ENCODE data around the gene SMYD3. TPM values are rescaled to one million over a fixed set of nuclear protein-coding genes. Genes with fewer than 3 reads are reported as not detected.
A peak's percentile ranks its signal among the peaks of the same experiment; 100 is the strongest.

Gene SMYD3
- total and polyA plus RNA-seq, 2 donors (not counting 3 experiments of a cell fraction or from before 2014, with no cell fraction given), result 16.0 to 32.1 TPM

- H3K4me2 ChIP-seq (ENCODE audit: insufficient read depth, low read length), result no peak overlapping the region
- peak; percentile 77 for DNase-seq (ENCODE audit: low read depth, low spot score)
- H3K9me1 ChIP-seq (replicated peaks; ENCODE audit: control insufficient read depth, extremely low read depth, insufficient read depth, low read length), result no peaks in the 10 kb centered on the region
- POLR2A ChIA-PET, result no interaction called here
- H2AFZ ChIP-seq (ENCODE audit: low read depth, low read length), result no peak overlapping the region
- TF ChIP-seq EZH2 (IDR thresholded peaks at IDR 0.05; ENCODE audit: borderline replicate concordance, low read depth, low read length, severe bottlenecking) (no peak), JUN (IDR thresholded peaks at IDR 0.05; ENCODE audit: borderline replicate concordance, insufficient read depth, insufficient read length, low read depth) (peak; percentile 59), FOS (IDR thresholded peaks at IDR 0.05; ENCODE audit: borderline replicate concordance, insufficient read depth, low read length) (peak; percentile 80), MYC (IDR thresholded peaks at IDR 0.05; ENCODE audit: low read depth, low read length) (no peak), GATA2 (IDR thresholded peaks at IDR 0.05; ENCODE audit: insufficient read depth, insufficient read length, low read depth, low read length) (peak; percentile 86), POLR2AphosphoS5 (IDR thresholded peaks at IDR 0.05; ENCODE audit: insufficient read depth, low read depth, low read length) (peak; percentile 46)
- TF ChIP-seq, protein P1, sequence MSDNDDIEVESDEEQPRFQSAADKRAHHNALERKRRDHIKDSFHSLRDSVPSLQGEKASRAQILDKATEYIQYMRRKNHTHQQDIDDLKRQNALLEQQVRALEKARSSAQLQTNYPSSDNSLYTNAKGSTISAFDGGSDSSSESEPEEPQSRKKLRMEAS (IDR thresholded peaks at IDR 0.05; ENCODE audit: insufficient read depth, insufficient read length), result no peak
- peaks cover 20% of the 10 kb centered on the region for H3K4me1 ChIP-seq (ENCODE audit: control insufficient read depth, extremely low read depth, insufficient read depth, low read length)
- CTCF ChIA-PET, result no interaction called here
- no peaks in the 10 kb centered on the region for H3K9me3 ChIP-seq (replicated peaks; ENCODE audit: control insufficient read depth, insufficient read depth, low read length)
- no peak overlapping the region for H3K9ac ChIP-seq (replicated peaks; ENCODE audit: extremely low read depth, insufficient read depth, low read length)
- no peaks in the 10 kb centered on the region for H3K79me2 ChIP-seq (ENCODE audit: control insufficient read depth, insufficient read depth, low read length)
- H3K36me3 ChIP-seq (ENCODE audit: control insufficient read depth in 2 of 2, extremely low read depth in 1 of 2, insufficient read depth in 2 of 2, low read length in 2 of 2), result no peaks in the 10 kb centered on the region
- dilution Hi-C loops (cut with MboI; ENCODE audit: extremely low pct_ligation_motif_present, low sequenced_read_pairs), result no loop called here
- H4K20me1 ChIP-seq (replicated peaks; ENCODE audit: control insufficient read depth, extremely low read depth, insufficient read depth, low read length), result no peaks in the 10 kb centered on the region
- H3K27ac ChIP-seq (ENCODE audit: insufficient read depth, low read depth, low read length), result peak overlapping the region; percentile 30
- no TSS peak for BruUV-seq (replicated peaks)
- H3K4me3 ChIP-seq (replicated peaks in 1 of 3; ENCODE audit: insufficient read depth in 1 of 3, low read depth in 1 of 3, low read length in 3 of 3), result no peak overlapping the region
- no peaks in the 10 kb centered on the region for H3K27me3 ChIP-seq (ENCODE audit: control insufficient read depth in 2 of 2, insufficient read depth in 2 of 2, low read length in 2 of 2)
- peak; percentile 64 for FAIRE-seq
- intact Hi-C loops (cut with micrococcal nuclease), result no loop called here
Measured at GRCh38 chr1:246142320-246142893, 364.7 kb downstream of the SMYD3 start.

GRCh38 chr1:246141306-246141705 lies 365.8 kb downstream of the SMYD3 start:
- no peak overlapping the region for H2AFZ ChIP-seq (ENCODE audit: low read depth, low read length)
- H3K9ac ChIP-seq (replicated peaks; ENCODE audit: extremely low read depth, insufficient read depth, low read length), result no peak overlapping the region
- peaks cover 20% of the 10 kb centered on the region for H3K4me1 ChIP-seq (ENCODE audit: control insufficient read depth, extremely low read depth, insufficient read depth, low read length)
- H4K20me1 ChIP-seq (replicated peaks; ENCODE audit: control insufficient read depth, extremely low read depth, insufficient read depth, low read length), result no peaks in the 10 kb centered on the region
- BruUV-seq (replicated peaks), result no TSS peak
- dilution Hi-C loops (cut with MboI; ENCODE audit: extremely low pct_ligation_motif_present, low sequenced_read_pairs), result no loop called here
- H3K27me3 ChIP-seq (ENCODE audit: control insufficient read depth in 2 of 2, insufficient read depth in 2 of 2, low read length in 2 of 2), result no peaks in the 10 kb centered on the region
- intact Hi-C loops (cut with micrococcal nuclease), result no loop called here
- H3K9me1 ChIP-seq (replicated peaks; ENCODE audit: control insufficient read depth, extremely low read depth, insufficient read depth, low read length), result no peaks in the 10 kb centered on the region
- no peak overlapping the region for H3K4me3 ChIP-seq (replicated peaks in 1 of 3; ENCODE audit: insufficient read depth in 1 of 3, low read depth in 1 of 3, low read length in 3 of 3)
- H3K9me3 ChIP-seq (replicated peaks; ENCODE audit: control insufficient read depth, insufficient read depth, low read length), result no peaks in the 10 kb centered on the region
- POLR2A ChIA-PET, result no interaction called here
- DNase-seq (ENCODE audit: low read depth, low spot score), result no peak
- CTCF ChIA-PET, result no interaction called here
- H3K4me2 ChIP-seq (ENCODE audit: insufficient read depth, low read length), result no peak overlapping the region
- TF ChIP-seq, protein P1 (IDR thresholded peaks at IDR 0.05; ENCODE audit: insufficient read depth, insufficient read length), result no peak
- no peak for TF ChIP-seq EZH2 (IDR thresholded peaks at IDR 0.05; ENCODE audit: borderline replicate concordance, low read depth, low read length, severe bottlenecking)
- TF ChIP-seq FOS (IDR thresholded peaks at IDR 0.05; ENCODE audit: borderline replicate concordance, insufficient read depth, low read length), result no peak
- TF ChIP-seq CTCF (IDR thresholded peaks at IDR 0.05; ENCODE audit: extremely low read depth in 1 of 2, insufficient read depth in 1 of 2, low read depth in 1 of 2, low read length in 2 of 2), result no peak
- TF ChIP-seq GATA2 (IDR thresholded peaks at IDR 0.05; ENCODE audit: insufficient read depth, insufficient read length, low read depth, low read length), result no peak
- no peaks in the 10 kb centered on the region for H3K36me3 ChIP-seq (ENCODE audit: control insufficient read depth in 2 of 2, extremely low read depth in 1 of 2, insufficient read depth in 2 of 2, low read length in 2 of 2)
- H3K27ac ChIP-seq (ENCODE audit: insufficient read depth, low read depth, low read length), result no peak overlapping the region
- no peak for FAIRE-seq
- no peaks in the 10 kb centered on the region for H3K79me2 ChIP-seq (ENCODE audit: control insufficient read depth, insufficient read depth, low read length)
